HL-60 (cell line): Measurements from ENCODE around the gene ZBTB14.

ENCODE experiments used
- CTCF ChIP-seq: IDR thresholded peaks from one replicate; pipeline ENCODE4 v1.5.1; 2011; ENCODE audit warnings: low read length, control low read depth, inconsistent platforms; ENCODE audit not compliant: insufficient read depth
- GABPA ChIP-seq: IDR thresholded peaks from 2 replicates; pipeline ENCODE4 v1.6.1; 2012; ENCODE audit warnings: low read depth
- POLR2AphosphoS5 ChIP-seq: IDR thresholded peaks from 2 replicates; pipeline ENCODE4 v1.6.1; 2012; ENCODE audit warnings: low read depth
- REST ChIP-seq: IDR thresholded peaks from 2 replicates; pipeline ENCODE4 v1.6.1; 2012; ENCODE audit warnings: low read depth; ENCODE audit not compliant: insufficient replicate concordance
- SPI1 ChIP-seq: IDR thresholded peaks from 2 replicates; pipeline ENCODE4 v1.6.1; 2012; ENCODE audit warnings: low read depth, mild to moderate bottlenecking, borderline replicate concordance

GRCh38 chr18:5318061-5318700 is 22.7 kb upstream of the ZBTB14 start:
- TF ChIP-seq CTCF (no peak), POLR2AphosphoS5 (no peak), GABPA (no peak), REST (no peak), SPI1 (no peak)
